CD1c-positive myeloid dendritic cell (primary cell): ENCODE data around the gene ARHGEF16.

Experiments used
- DNase-seq: peaks from one replicate; pipeline ENCODE4 v3.0.0-alpha.2; 2016; ENCODE audit errors: extremely low spot score

The ARHGEF16 gene

DNA sequence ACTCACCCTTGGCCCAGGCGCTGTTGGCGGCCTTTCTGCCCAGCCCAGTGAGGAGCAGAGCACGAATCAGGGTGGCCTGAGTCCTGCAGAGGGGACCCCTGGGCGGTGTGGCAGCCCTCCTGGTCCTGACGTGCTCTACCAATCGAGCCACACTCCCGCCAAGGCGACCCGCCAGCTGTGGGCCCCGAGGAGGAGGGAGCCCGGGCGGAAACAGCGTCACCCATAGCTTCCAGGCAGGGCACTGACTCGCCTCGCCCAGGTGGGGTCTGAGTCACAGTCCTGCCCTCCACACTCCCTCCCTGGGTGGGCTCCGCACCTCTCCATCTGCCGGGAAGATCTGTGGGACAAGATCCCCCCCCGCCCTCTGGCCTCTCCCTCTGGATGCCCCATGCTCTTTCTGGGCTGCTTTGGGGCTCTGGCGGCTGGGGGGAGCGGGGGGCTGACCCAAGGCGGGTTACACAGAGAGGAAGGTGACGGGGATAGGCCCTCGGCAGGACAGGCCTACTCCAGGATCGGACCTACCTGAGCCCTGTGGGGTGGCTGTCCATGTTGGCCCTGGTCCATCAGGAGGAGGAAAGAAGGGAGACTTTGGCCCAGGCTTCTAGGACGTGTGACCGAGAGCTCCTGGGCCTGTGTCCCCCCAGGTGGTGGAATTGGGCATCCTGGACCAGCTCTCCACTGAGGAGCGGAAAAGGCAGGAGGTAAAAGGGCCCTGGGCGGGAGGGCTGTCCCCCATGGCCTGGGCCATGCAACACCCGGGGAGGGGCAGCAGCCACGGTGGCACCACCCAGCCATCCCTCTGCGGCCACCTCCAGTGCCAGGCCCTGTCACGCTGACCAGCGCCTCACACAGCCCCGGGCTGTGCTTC is 14.0 kb downstream of the ARHGEF16 start:
- no peak for DNase-seq

DNA sequence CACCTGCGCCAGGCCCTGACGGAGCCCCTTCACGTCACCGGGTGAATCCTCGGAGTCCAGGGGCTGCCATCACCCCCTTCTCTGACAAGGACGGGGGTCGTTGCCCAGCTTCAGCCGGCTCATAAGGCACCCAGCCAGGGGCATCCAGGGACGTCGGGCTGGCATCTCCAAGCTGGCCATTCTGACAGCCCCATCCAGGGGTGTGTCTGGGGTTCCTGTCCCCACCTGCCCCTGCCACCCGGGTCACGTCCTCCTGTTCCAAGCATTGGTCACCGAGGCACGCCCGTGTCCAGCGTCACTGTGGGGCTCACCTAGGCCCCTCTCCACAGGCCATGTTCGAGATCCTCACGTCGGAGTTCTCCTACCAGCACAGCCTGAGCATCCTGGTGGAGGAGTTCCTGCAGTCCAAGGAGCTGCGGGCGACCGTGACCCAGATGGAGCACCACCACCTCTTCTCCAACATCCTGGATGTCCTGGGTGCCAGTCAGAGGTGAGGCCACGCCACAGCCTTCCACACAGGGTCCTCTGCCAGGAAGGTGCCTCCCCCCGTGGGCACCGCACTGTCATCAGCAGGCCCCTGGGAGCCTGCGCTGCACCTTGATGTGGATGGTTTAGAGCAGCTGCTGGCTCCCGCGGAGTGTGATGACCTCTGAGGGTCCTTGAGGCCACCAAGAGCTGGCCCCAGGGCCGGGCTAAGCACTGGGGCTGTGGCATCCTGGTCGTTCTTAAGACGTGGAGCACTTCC is 14.8 kb downstream of the ARHGEF16 start:
- DNase-seq, result no peak

DNA sequence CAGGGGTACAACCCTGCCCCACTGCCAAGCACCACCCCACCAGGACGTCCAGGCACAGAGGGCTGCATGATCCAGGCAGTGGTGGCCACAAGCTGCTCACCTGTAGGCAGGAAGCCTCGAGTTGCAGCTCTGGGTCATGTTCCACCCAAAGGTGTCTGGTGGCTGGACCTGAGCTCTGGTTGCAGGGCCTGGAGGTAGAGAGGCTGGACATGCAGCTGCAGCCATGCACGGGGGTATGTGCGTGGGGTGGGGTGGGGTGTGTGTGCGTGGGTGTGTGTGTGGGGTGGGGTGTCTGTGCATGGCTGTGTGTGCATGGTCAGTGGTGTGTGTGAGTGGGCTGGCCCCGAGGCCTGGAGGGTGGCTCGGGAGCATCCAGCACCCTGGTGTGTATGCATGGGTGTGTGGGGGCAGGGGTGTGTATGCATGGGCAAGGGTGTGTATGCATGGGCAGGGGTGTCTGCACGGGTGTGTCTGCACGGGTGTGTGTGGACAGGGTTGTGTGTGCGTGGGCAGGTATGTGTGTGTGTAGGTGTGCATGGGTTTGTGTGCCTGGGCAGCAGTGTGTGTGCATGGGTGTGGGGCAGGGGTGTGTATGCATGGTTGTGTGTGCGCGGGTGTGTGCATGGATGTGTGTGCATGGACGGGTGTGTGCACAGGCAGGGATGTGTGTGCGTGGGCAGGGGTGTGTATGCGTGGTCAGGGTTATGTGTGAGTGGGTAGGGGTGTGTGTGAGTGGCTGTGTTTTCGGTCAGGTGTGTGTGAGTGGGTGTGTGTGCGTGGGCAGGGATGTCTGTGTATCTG is 15.6 kb downstream of the ARHGEF16 start:
- no peak for DNase-seq

DNA sequence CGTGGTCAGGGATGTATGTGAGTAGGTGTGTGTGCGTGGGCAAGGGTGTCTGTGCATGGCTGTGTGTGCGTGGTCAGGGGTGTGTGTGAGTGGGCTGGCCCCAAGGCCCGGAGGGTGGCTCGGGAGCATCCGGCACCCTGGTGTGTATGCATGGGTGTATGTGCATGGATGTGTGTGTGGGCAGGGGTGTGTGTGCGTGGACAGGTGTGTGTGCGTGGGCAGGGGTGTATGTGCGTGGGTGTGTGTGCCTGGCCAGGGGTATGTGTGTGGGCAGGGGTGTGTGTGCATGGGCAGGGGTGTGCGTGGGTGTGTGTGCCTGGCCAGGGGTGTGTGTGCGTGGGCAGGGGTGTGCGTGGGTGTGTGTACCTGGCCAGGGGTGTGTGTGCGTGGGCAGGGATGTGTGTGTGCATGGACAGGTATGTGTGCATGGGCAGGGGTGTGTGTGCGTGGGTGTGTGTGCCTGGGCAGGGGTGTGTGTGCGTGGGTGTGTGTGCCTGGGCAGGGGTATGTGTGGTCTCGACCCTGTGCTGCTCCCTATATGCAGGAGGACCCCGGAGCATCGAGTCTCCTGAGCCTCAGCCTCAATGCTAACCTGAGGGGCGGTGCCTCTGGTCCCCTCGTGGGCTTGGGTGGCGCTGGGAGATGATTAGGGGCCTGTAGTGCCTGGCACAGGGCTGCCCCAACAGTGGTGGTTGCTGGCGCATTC is 16.3 kb downstream of the ARHGEF16 start:
- no peak for DNase-seq

DNA sequence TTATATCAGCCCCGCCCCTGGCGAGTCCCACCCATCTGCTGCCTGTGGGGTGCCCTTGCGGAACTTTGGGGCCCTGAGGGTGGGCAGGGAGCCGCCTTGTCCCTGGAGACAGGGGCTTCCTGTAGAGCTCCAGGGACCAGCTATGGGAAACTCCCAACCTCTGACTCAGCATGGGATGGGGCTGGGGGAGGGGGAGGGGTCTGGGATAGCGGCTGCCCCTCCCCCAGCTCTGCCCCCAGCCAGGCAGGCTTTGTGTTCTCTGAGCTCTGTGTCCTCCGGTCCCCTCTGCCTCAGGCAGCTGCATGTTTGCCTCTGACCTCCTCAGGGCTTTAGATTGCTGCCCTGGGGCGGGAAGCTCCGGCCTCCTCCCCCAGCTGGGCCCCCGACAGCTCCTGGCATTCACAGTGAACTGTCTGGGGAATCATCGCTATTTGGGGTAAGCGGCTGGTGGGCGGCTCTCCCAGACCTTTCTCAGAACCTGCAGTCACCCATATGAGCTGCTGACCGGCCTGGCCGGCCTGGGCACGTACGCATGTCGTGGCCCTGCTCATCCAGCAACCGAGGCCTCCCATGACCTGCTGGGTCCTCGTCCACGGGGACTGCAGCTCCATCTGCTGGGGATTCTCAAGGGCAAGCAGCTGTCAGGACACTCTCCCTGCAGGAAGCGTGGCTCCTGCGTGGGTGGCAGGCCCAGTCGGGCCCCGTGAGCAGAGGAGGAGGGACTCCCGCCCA is 17.1 kb downstream of the ARHGEF16 start:
- DNase-seq, result peak; percentile 44

DNA sequence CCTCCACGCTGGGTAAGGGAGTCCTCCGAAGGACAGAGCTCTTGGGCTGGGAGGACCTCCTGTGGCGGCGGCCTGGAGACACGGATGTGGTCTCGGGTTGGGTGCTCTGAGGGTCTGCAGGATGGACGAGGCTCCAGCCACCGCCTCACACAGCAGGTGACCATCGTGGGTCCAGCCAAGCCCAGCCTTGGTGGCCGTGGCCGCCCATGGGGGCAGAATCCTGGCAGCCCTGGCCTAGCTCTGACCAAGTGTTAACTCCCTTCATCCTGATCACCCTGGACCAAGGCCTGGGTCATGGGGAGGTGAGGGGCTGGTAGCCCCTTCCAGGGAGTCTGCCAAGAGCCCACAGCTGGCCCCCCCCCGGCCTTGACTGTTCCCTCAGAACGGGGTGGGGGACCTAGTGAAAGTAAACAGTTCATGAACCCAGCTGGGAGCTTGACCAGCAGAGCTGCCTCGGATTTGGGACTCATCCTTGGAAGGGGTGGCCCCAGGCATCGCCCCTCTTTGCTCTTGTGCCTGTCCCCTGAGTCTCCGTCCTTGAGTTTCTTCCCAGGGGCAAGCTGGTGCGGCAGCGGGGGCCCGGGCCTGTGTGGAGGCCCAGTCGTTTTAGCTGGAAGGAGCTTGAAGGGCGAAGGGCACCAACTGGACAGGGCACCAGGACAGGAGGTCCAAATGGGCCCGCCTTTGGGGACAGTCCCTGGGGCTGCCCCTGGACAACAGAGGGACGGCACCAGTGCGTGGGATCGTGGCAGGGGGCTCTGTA is 17.8 kb downstream of the ARHGEF16 start:
- no peak for DNase-seq

DNA sequence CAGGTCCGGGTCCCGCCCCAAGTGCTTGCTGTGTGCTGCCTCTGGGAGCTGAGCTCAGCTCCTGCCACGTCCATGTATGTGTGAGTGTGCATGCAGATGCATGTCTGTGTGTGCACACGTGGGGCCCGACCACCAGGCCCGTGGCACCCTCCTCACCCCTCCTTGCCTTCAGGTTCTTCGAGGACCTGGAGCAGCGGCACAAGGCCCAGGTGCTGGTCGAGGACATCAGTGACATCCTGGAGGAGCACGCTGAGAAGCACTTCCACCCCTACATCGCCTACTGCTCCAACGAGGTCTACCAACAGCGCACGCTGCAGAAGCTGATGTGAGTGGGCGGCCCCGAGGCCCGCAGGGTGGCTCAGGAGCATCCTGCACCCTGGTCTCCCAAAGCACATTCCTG is 18.4 kb downstream of the ARHGEF16 start:
- DNase-seq, result no peak

DNA sequence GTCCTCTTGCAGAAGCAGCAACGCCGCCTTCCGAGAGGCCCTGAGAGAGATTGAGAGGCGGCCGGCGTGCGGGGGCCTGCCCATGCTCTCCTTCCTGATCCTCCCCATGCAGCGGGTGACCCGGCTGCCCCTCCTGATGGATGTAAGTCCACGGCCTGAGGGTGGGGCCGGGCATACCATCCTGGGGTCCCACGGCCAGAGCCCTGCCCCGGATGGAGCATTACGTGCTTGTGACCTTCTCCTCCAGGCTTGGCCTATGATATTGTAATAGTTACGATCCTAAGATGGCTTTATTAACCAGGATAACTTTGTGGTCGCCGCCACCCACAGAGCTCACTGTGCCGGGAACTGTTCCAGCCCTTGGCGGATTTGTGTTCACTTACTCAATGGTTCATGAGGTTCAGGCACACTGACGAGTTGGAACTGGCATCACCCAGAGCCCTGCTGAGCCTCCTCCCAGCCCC is 18.9 kb downstream of the ARHGEF16 start:
- DNase-seq, result no peak

DNA sequence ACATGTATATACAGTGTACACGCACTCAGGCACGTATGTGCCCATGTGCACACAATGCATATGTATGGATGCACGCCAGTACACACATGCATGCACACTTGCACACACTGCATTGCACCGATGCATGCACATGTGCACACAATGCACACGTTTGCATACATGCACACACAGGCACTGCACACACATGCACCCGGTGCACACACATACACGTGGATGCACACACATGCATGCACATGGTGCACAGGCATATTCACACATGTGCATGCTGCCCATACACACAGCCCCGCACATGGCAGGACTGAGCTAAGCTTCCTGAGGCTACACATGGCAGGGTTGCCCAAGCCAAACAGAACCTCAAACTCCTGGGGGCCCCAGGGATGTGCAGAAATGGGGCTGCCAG is 19.6 kb downstream of the ARHGEF16 start:
- DNase-seq, result no peak

DNA sequence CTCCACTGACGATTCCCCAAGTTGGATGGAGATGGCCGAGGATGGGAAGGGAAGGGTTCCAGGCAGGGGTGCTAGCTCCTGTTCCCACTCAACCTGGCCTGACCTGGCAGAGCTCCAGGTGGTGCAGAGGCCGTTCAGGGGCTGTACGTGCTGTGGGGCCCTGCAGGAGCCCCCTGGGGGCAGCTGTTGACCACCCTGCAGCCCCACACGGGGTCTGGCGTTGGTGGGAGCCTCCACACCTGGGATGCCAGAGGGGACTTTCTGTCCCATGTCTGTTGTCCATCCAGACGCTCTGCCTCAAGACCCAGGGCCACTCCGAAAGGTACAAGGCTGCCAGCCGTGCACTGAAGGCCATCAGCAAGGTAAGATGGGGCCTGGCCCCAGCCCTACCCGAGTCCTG is 20.0 kb downstream of the ARHGEF16 start:
- no peak for DNase-seq

DNA sequence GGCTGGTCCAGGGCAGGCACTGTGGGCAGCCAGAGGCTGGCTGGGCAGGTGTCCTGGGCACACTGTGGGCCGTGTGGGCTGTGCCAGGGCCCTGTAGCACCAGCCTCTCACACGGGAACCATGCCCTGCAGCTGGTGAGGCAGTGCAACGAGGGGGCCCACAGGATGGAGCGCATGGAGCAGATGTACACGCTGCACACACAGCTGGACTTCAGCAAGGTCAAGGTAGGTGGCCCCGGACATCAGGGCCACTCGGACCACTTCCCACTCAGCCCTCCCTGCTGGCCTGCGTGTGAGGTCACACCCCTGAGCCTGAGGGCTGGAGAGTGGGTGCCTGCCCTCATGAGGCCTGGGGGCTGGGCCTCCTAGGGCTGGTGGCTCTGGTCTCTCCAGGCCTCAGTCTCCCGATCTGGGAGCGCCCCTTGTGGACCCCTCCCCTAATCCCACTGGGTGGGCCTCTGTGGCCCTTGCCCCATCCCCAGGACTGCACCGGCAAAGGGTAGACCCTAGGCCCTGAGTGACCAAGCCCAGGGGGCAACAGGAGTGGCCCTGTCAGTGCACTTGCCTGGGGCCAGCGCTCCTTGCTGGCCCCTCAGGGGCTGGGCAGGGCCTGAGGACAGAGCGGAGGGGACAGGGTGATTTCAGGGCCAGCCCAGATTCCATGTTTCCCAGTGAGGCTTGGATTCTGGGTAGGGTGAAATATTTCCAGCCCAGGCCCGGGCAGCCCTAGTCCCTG is 21.5 kb downstream of the ARHGEF16 start:
- no peak for DNase-seq

DNA sequence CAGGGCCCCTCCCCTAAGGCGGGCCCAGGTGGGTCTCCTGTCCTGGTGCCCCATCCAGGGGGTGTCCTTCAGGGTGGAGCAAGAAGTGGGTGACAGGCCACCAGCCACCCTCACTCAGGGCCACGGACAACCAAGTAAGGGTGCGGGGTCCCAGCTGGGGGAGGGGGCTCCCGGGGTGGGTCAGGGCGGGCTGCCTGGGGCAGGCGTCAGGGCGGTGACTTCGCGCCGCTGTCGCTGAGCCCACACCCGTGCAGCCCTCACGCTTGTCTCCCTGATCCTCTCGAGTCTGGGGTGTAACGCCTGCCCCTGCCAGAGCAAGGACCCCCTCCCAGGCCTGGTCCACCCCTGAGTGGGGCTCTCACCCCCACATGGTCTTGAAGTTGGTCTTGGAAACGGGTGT is 22.2 kb downstream of the ARHGEF16 start:
- DNase-seq, result no peak

DNA sequence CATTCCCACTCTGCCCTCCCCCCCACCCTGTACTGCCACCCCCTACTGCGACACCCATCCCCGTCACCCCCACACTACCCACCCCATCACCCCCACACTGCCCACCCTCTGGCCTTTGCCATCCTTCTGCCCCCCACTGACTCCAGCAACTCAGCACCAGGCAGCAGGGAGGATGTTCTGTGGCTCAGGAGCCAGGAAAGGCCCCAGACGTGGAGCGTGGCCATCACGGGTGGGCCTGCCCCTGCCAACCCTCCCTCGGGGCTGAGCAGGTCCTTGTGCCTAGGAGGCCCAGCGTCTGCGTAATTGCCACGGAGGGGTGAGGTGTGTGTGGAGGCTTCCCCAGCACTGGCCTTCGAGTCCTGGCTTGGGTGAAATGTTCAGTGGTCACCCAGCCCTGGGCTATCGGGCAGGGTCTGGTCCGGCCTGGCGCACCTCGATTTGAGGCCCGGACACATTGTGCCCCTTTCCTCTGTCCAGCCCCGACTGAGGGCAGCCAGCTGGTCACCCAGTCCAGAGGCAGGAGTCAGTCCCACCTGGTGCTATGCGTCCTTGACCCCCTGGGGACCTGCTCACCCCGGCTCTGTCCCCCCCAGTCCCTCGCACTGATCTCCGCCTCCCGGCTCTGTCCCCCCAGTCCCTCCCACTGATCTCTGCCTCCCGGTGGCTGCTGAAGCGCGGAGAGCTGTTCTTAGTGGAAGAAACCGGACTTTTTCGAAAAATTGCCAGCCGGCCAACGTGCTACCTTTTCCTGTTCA is 23.0 kb downstream of the ARHGEF16 start:
- peak; percentile 3 for DNase-seq

DNA sequence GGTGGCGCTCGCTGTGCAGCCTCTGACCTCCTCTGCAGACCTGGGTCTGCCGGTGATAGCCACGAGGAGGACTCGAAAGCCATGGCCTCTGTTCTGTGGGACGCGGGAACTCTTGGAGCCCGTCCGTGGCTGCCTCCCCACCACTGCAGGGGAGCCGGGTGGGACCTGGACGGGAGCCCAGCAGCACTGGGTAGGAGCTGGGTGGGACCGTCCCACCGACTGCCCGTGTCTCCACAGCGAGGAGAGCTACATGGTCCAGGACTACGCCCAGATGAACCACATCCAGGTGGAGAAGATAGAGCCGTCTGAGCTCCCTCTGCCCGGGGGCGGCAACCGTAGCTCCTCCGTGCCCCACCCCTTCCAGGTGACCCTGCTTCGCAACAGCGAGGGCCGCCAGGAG is 23.7 kb downstream of the ARHGEF16 start:
- DNase-seq, result no peak

DNA sequence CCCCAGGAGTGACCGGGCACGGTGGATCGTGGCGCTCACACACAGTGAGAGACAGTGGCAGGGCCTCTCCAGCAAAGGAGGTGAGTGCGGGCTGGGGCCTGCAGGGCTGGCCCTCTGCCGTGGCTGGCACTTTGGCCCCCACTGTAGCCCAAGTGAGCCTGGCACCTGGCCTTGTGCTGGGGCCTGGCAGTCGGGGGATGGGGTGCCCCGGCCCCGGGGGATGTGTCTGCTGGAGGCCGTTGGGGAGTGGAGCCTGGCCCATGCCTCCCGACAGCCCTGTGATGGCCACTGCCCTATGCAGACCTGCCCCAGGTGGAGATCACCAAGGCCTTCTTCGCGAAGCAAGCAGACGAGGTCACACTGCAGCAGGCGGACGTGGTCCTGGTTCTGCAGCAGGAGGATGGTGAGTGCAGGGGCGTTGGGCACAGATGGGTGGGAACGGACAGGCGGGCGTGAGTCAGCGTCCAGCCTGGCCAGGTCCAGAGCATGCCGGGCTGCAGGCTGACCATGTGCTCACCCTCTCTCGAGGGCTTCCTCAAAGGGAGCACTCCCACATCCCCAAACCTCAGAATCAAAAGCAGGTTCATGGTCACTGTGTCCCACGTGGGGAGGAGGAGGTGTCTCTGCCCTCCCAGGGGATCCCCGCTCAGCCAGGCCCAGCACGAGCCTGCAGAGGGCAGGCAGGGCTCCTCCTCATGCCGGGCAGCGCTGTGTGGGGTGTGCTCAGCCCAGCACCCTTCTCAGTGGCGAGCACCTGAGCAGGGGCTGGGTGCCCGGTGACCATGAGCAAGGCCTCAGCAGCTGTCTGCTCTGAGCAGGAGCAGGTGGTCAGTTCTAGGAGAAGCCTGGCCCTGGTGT is 25.3 kb downstream of the ARHGEF16 start:
- no peak for DNase-seq

DNA sequence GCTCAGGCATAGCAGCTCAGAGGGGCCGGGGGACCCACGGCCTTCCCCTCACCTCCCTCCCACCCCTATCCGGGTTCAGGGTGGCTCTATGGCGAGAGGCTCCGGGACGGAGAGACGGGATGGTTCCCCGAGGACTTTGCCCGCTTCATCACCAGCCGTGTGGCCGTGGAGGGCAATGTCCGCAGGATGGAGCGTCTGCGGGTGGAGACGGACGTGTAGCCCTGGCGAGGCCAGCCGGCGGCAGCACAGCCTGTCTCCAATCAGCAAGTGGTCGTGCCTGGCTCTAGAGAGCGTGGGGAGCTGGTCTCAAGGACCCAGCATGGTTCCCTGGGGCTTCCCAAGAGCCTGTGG is 25.9 kb downstream of the ARHGEF16 start:
- DNase-seq, result no peak

DNA sequence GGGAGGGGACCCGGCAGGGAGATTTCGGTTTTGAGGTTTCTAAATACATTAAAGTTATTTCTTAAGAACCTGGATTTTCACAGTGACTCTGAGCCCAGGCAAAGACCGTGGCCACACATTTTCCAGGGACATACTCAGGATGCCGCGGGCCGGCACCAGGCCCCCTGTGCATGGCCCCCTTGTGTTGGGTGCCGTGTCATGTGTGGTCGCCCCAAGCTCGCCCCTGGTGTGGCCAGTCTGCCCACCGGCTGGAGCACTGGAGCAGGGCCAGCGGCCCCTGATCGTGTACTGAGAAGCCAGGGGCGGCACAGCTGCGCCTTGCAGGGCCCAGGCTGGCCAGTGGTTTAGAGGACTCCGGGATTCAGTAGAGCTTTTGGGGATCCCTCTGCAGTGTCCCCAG is 26.6 kb downstream of the ARHGEF16 start:
- DNase-seq, result no peak

DNA sequence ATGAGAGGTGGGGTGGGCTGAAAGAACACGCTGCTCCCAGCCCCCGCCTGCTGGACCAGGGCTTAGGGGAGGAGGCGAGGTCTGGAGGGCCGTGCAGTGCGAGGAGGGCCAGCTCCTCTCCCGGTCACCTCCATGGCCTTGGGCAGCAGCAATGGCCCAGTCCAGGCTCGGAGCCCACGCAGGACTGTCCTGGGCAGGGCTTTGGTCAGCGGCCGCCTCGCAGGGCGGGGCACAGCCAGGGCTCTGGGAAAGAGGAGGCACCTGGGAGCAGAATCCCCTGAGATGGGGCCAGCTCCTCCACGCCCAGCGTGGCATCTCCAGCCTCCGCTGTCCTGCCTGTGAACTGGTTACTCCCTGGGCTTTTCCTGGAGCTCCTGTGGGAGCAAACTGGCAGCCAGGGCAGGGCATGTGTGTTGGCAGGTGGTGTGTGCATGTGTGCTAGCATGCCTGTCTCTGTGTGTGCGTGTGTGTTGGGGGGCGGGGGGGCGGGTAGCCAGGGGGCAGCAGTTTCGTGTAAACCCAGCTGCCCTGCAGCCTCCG is 27.4 kb downstream of the ARHGEF16 start:
- no peak for DNase-seq
